HL-60 (cell line): ENCODE measurements around the gene RAB39A.

Experiments used
- POLR2AphosphoS5 ChIP-seq: IDR thresholded peaks from 2 replicates; pipeline ENCODE4 v1.6.1; 2012; ENCODE audit warnings: low read depth
- TF ChIP-seq, protein P1 (sequence below): IDR thresholded peaks from one replicate; pipeline ENCODE4 v1.5.1; 2011; ENCODE audit warnings: low read length, control low read depth, inconsistent platforms; ENCODE audit not compliant: insufficient read depth

DNA sequence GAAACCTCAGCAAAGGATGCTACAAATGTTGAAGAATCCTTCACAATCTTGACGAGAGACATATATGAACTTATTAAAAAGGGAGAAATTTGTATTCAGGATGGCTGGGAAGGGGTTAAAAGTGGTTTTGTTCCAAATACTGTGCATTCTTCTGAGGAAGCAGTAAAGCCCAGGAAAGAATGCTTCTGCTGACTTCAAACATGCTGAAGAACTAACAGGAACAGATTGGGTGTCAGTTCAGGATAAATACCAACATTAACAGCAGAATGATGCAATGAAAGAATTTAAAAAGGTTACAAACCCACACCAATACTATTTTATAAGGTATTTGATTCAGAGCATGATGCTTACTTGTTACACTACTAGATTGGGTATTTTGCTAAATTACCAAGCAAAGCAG, 33.9 kb downstream of the RAB39A start:
- TF ChIP-seq, protein P1, sequence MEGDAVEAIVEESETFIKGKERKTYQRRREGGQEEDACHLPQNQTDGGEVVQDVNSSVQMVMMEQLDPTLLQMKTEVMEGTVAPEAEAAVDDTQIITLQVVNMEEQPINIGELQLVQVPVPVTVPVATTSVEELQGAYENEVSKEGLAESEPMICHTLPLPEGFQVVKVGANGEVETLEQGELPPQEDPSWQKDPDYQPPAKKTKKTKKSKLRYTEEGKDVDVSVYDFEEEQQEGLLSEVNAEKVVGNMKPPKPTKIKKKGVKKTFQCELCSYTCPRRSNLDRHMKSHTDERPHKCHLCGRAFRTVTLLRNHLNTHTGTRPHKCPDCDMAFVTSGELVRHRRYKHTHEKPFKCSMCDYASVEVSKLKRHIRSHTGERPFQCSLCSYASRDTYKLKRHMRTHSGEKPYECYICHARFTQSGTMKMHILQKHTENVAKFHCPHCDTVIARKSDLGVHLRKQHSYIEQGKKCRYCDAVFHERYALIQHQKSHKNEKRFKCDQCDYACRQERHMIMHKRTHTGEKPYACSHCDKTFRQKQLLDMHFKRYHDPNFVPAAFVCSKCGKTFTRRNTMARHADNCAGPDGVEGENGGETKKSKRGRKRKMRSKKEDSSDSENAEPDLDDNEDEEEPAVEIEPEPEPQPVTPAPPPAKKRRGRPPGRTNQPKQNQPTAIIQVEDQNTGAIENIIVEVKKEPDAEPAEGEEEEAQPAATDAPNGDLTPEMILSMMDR, result no peak
- TF ChIP-seq POLR2AphosphoS5, result no peak
